ENCODE measurements around the gene GREB1.

The GREB1 gene

DNA sequence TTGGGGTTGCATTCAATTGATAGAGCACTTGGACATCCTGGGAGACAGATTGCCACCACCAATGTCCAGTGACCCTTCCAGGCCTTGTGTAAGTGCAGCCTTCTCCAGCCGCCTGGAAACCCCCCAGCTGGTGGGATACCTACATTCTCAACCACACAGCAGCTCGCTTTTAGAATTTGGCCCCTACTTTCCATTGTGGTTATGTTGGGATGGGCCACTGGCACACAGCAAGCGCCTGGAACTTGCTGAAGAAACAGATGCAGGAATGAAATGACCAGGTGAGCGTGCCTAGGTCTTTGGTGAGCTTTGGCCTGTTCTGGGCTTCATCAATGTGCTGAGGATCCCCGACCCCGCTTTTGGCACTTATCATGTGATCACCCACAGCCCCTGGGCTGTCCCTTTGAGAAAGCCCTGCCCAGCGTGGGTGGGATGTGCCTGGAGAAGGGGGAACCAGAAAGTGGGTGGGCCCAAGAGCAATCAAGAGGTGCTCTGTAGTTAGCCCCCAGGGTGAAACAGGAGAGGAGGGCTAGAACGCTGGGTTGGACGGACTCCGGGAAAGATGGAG, 152.1 kb downstream of the GREB1 start:
- no peak for DNase-seq

DNA sequence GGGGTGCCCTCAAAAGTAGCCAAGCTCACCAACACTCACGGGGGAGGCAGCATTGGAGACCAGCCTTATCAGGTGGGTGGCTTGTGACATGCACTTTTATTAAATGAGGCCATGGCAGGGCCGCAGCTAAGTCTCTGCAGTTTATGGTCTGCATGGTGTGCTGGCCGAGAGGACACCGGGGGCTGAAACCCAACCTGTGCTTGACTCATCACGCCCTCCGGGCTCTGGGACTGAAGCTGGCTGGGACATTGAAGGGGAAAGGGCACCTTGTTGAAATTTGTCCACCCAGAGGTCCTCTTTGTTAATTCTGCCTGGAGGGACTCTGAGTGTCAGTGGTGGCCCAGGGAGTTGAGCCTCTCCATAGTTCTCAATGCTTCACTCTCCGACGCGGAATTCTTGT, 153.9 kb downstream of the GREB1 start:
- no peak for DNase-seq

DNA sequence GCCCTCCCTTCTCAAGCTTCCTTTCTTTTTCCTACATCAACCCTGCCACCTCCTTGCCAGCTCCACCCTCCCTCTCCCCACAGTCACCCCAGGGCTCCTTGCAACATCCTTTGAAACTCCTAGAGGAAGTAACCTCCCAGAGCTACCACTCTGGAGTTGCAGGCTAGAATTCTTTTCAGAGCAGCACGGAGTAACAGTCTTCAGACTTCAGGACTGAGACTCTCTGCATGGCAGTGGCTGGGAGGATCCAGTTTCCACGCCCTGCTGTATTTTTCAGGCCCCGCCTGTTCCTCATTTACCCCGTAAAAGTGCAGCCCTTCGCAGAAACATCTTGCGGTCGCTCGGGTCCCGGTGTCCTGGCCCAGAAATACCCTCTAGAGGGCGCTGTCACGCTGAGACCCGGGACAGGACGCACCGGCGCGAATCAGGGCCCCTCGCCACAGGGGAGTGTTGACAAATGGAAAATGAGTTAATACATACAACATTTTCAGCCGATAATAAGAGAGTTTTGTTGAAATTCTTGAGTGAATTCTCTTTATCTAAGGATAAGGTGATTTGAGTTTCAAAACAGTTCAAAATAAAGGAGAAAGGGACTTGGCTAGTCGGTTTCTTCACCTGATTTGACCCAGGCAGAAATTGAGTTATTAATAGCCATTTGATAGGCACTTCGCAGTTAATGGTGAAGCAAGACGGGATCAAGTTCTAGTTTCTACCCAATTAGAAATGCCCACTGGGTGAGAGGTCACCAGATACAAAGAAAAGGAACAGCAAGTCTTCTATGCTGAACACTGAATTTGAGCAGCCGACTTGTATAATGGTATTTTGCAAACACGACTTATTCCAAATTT, 154.6 kb downstream of the GREB1 start:
- peak; percentile 55 to 88 for DNase-seq

DNA sequence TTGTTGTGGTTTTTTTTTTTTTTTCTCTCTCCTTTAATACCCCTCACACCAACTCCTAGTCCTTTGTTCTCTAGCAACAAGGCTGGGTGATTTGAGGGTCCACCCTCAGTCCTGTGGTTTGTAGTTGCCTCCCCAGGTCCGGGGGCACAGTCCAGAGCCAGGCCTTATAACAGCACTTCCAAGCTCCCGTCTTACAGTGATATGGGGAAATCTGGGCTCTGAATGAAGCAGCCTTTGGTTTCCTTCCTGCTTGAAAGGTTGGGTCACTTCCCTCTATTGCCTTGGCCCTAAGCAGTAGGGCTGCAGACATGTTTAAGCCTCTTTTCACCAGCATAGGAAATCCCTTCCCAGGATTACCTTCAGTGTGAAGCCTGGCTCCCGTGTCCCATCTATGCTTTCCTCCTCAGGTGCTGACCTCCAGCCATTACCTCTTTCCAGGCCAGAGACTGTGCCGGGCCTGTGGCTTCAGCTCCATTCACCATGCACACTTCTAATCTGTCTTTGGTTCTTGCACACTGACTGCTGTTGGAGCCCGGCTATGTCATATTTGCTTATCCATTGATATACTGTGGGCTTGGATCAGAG, 157.3 kb downstream of the GREB1 start:
- no peak for DNase-seq
